RPMI8226 (cell line): ENCODE measurements around the gene PROKR2.

Source experiments
- DNase-seq: peaks from one replicate; pipeline ENCODE4 v3.0.0-alpha.2; 2015

Gene PROKR2

GRCh38 chr20:5279661-5280060 lies 37.1 kb downstream of the PROKR2 start:
- DNase-seq = no peak

GRCh38 chr20:5272268-5272667 lies 44.5 kb downstream of the PROKR2 start:
- DNase-seq = no peak

- DNase-seq = no peak
Measured at GRCh38 chr20:5270603-5271002, 46.2 kb downstream of the PROKR2 start.

- DNase-seq = no peak
Measured at GRCh38 chr20:5268449-5268848, 48.3 kb downstream of the PROKR2 start.

GRCh38 chr20:5267092-5267491 lies 49.7 kb downstream of the PROKR2 start:
- DNase-seq = no peak
